Kidney epithelial cell (primary cell): ENCODE results near the gene MS4A6A. TPM values are rescaled to one million over a fixed set of nuclear protein-coding genes. Genes with fewer than 3 reads are reported as not detected.

Experiments used
- DNase-seq: peaks from one replicate; pipeline ENCODE4 v3.0.0-alpha.2; 2010; ENCODE audit warnings: low read depth
- H3K27me3 ChIP-seq: 2 replicates; pipeline ENCODE4 v1.6.0; 2011; ENCODE audit warnings: low read length; ENCODE audit not compliant: control insufficient read depth, insufficient read depth
- H3K36me3 ChIP-seq: 2 replicates; pipeline ENCODE4 v1.5.1; 2011; ENCODE audit warnings: low read length; ENCODE audit not compliant: control insufficient read depth, insufficient read depth
- H3K4me3 ChIP-seq: 2 replicates; pipeline ENCODE4 v1.5.1; 2011; ENCODE audit warnings: low read depth, mild to moderate bottlenecking, control low read depth, low read length
- total RNA-seq: library from RNA; depleted of rRNA; stranded (reverse); fragments of >200 nt; gene quantifications from 2 replicates; pipeline ENCODE4 v1.2.3, GENCODE V29; 2015
- TF ChIP-seq, protein P1 (sequence below): IDR thresholded peaks from 2 replicates; pipeline ENCODE4 v1.5.1; 2011; ENCODE audit warnings: mild to moderate bottlenecking, moderate library complexity, low read length, control low read depth, inconsistent platforms; ENCODE audit not compliant: insufficient read depth, poor library complexity, severe bottlenecking

MS4A6A gene
- total RNA-seq, 1 donor from 2014 or later = 2.3 TPM

DNA sequence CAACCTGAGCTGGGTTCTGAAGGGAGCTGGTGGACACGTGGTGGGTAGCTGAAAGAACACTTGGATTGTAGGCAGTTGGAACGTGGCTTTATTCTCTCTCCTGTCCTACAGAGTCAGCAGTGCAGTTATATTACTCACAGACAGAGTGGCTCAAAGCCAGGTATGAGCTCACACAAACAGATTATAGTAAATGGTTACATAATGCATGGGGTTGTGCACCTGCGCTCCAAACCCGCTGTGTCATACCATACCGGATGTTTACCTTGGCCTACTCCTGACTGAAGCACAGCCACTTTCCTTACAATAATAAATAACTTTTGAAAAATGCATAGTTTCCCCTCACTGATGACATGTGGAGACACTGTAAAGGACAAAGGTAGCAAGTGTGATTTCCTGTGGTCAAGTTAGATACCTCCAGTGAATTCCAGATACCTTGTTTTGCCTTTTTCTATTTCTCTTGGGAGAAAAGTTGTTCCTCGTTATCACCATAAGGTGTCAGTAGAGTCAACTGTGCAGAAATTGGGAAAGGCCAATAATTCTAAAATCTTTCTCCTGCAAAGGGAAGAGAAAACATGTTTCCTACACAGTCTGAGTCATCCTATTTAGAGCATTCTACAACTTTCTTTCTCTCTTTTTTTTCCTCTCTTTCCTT, 13.5 kb downstream of the MS4A6A start:
- peak; percentile 26 for DNase-seq
- H3K4me3 ChIP-seq = no peak overlapping the region
- TF ChIP-seq, protein P1, sequence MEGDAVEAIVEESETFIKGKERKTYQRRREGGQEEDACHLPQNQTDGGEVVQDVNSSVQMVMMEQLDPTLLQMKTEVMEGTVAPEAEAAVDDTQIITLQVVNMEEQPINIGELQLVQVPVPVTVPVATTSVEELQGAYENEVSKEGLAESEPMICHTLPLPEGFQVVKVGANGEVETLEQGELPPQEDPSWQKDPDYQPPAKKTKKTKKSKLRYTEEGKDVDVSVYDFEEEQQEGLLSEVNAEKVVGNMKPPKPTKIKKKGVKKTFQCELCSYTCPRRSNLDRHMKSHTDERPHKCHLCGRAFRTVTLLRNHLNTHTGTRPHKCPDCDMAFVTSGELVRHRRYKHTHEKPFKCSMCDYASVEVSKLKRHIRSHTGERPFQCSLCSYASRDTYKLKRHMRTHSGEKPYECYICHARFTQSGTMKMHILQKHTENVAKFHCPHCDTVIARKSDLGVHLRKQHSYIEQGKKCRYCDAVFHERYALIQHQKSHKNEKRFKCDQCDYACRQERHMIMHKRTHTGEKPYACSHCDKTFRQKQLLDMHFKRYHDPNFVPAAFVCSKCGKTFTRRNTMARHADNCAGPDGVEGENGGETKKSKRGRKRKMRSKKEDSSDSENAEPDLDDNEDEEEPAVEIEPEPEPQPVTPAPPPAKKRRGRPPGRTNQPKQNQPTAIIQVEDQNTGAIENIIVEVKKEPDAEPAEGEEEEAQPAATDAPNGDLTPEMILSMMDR = peak; percentile 34
- no peaks in the 10 kb centered on the region for H3K36me3 ChIP-seq
- H3K27me3 ChIP-seq = no peaks in the 10 kb centered on the region

DNA sequence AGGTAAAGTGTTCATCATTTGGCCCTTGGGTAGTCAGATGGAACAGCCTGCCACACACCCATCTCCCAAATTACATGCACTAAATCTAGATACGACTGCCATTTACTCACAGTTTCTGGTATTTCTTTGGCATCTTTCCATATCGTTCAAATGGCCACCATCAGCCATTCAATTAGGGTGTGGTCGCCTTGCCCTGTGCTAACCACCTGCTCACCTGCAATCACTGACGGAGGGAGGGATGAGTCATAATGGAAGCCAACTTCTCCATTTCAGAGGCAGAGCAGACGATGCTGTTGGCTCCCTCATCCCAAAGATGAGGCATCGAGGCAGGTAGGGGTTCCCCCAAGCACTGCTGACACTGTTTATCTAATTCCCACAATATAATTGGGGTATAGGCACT, 14.6 kb downstream of the MS4A6A start:
- DNase-seq = no peak
- Histone ChIP-seq H3K4me3 (no peak overlapping the region), H3K27me3 (no peaks in the 10 kb centered on the region), H3K36me3 (no peaks in the 10 kb centered on the region)
- TF ChIP-seq, protein P1 = no peak

DNA sequence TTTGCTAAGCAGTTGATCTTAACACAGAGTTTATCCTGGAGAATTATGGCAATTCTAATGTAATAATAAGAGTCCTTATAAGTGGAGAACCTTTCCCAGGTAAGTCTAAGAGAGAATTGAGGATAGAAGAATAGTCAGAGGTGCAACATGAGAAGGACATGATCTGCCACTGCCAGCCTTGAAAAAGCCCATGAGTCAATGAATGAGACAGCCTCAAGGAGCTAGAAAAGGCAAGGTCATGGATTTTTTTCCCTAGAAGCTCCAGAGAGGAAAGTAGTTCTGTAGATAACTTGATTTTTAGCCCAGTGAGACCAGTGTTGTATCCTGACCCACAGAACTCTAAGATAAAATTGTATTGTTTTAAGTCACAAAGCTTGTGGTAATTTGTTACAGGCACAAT, 16.9 kb downstream of the MS4A6A start:
- DNase-seq = no peak
- Histone ChIP-seq H3K36me3 (no peaks in the 10 kb centered on the region), H3K27me3 (no peaks in the 10 kb centered on the region), H3K4me3 (no peak overlapping the region)
- TF ChIP-seq, protein P1 = no peak

DNA sequence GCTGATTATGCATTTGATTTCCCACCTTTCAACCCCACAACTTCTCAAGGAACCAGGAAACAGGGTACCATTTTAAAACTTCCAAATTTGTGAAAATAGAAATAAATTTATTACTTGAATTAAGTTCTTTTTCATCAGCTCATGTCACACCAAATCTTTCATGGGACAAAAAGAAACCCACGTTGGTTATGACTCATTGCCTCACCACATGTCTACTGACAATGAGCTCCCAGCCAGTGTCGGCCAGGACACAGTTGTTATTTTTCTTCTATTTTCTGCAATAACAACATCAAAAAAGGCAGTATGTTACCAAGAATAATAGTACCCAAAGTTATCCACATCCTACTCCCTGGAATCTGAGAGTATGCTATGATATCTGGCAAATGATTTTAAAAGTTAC, 17.3 kb downstream of the MS4A6A start:
- no peak overlapping the region for H3K4me3 ChIP-seq
- no peak for DNase-seq
- no peaks in the 10 kb centered on the region for H3K27me3 ChIP-seq
- no peaks in the 10 kb centered on the region for H3K36me3 ChIP-seq
- TF ChIP-seq, protein P1 = no peak

DNA sequence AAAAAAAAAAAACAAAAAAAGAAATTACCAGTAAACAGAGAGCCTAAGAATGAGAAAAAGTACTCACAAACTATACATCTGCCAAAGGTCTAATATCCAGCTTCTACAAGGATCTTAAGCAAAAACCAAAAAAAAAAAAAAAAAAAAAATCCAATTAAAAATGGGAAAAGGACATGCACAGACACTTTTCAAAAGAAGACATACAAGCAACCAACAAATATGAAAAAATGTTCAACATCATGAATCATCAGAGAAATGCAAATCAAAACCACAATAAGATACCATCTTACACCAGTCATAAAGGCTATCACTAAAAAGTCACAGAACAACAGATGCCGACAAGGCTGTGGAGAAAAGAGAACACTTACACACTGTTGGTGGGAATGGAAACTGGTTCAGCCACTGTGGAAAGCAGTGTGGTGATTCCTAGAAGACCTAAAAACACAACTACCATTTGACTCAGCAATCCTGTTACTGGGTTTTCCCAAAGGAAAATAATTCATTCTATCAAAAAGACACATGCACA, 18.3 kb downstream of the MS4A6A start:
- TF ChIP-seq, protein P1 = no peak
- no peak overlapping the region for H3K4me3 ChIP-seq
- DNase-seq = no peak
- H3K27me3 ChIP-seq = no peaks in the 10 kb centered on the region
- H3K36me3 ChIP-seq = no peaks in the 10 kb centered on the region

DNA sequence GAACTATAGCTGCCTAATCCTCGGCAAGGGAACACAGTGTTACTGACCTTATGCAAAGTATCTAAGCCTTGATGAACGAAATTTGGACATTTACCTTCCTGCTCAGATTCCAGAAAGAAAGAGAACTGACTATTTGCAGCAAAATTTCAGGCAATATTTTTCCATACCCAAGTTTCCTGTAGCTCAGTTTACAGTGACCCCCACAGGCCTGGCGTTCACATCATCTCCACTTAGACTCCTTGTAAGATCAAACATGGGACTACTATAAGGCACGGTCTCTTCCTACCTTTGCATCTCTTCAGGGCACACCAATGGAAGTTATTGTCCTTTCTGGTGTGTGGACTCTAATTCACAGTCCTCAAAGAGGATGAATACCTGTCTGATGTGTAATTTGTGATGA, 21.1 kb downstream of the MS4A6A start:
- Histone ChIP-seq H3K36me3 (no peaks in the 10 kb centered on the region), H3K27me3 (no peaks in the 10 kb centered on the region), H3K4me3 (no peak overlapping the region)
- DNase-seq = no peak
- TF ChIP-seq, protein P1 = no peak
